GM18517 (cell line): ENCODE data around the gene PUS7L.
"Not testable (repeated sequence)": the region's sequence is repeated elsewhere in the genome, so short reads cannot be mapped to it uniquely, and the experiment has no call there.

Source experiments
- ATAC-seq: cut with Tn5 transposase; IDR thresholded peaks from one replicate; pipeline ENCODE4 v1.9.1; 2021; ENCODE audit warnings: mild to moderate bottlenecking, moderate library complexity; ENCODE audit not compliant: unreplicated experiment

The PUS7L gene

GRCh38 chr12:43750814-43751213 lies 7.8 kb downstream of the PUS7L start:
- no peak for ATAC-seq

GRCh38 chr12:43749016-43749415 lies 9.6 kb downstream of the PUS7L start:
- ATAC-seq: no peak

- no peak for ATAC-seq
These were observed 13.8 kb downstream of the PUS7L start for GRCh38 chr12:43744826-43745225.

DNA sequence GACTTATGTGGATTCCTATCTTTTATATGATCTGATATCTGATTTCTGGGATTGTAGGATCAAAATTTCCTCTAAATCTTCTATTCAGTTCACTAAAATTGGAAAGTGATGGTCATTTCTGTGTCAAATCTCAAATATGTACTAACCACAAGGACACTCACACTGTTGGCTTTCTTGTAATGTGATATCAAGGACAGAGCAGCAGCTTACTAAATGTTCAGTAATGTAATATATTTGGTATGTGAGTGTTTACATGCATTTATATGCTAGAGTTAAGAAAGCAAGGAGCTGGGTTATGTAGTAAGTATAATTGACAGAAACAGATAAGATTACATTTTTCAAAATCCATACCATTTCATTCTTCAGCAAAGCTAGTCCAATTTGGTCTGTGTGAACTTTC lies 16.5 kb downstream of the PUS7L start:
- no peak for ATAC-seq

GRCh38 chr12:43740511-43741100 lies 18.0 kb downstream of the PUS7L start:
- ATAC-seq: peak; percentile 59

- no peak for ATAC-seq
These were observed 20.9 kb downstream of the PUS7L start for GRCh38 chr12:43737646-43738045.

- ATAC-seq: no peak
These were observed 21.6 kb downstream of the PUS7L start for GRCh38 chr12:43736927-43737440.

- no peak for ATAC-seq
These were observed 24.9 kb downstream of the PUS7L start for GRCh38 chr12:43733687-43734086.

DNA sequence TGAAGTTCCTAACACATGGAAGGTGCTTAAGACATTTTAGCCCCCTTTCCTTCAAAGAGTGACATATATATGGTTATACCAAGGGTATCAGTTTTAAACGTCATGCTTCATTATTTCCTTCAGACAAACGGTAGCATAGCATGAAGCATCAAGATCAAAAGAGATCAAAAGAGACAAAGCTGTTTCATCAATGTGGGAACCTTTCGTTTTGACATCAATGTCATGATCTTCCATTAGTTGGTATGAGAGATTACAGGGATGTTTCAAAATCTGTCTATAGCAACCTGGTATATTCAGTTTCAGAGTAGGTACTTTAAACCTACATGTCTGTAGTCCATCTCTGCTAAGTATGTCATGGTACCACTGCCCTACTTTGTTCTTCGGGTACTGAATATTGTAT lies 28.3 kb downstream of the PUS7L start:
- ATAC-seq: no peak

- ATAC-seq: no peak
These were observed 29.9 kb downstream of the PUS7L start for GRCh38 chr12:43728698-43729097.

GRCh38 chr12:43728117-43728516 lies 30.5 kb downstream of the PUS7L start:
- no peak for ATAC-seq

GRCh38 chr12:43723134-43723533 lies 35.5 kb downstream of the PUS7L start:
- no peak for ATAC-seq

GRCh38 chr12:43722621-43723020 lies 36.0 kb downstream of the PUS7L start:
- no peak for ATAC-seq

GRCh38 chr12:43711348-43711747 lies 47.2 kb downstream of the PUS7L start:
- ATAC-seq: no peak

- ATAC-seq: not testable (repeated sequence)
These were observed 54.8 kb downstream of the PUS7L start for GRCh38 chr12:43703772-43704171.

DNA sequence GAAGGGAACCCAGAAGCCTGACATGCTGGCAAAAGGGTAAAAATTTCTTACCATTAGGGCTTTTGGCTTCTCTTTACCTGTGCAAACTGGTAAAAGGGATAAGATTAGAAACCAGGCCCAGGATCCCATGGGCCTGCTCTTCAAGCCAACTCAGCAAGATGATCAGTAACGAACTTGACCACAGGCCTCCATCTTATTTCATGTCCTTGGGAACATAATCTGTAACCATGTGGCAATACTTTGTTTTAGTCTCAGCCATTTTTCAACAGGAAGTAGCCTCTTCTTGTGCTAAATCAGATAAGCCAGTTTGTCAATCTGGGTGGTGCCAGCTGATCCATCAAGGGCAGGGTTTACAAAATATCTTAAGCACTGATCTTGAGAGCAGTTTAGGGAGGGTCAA lies 57.4 kb downstream of the PUS7L start:
- ATAC-seq: not testable (repeated sequence)

- no peak for ATAC-seq
These were observed 62.4 kb downstream of the PUS7L start for GRCh38 chr12:43696154-43696553.

DNA sequence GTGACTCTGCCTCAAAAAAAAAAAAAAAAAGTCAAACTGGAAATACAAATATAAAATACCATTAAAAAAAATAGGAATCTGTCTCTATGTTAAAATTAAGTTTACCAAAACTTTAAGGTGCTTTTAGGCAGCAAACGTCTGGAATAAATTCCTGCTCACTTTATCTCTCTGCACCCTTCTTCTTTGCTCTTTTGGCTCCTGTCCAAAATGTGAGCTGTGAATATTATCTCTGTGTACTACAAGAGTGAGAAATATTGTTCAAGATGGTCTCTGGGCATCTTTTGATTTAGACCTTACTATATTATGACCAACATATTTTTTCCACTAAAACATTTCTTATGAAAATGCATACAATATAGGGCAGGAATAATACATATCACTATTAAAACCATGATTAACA lies 63.7 kb downstream of the PUS7L start:
- ATAC-seq: no peak

DNA sequence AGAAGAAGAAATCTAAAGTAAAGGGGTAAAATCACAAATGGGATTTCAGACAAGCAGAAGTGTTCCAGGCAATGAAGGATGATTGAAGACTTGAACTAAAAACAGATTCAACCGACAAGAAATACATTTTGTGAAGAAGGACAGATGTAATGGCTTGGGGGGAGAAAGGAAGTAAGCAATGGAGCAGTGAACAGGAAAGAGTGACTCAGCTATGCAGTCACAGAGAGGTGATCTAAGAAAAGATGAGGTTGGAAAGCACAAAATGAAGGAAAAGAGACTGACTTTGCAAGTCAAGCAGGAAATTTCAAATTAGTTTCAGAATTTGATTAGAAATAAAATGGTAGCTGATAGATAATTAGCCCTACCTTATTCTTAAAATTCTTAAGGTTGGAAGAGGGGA lies 66.5 kb downstream of the PUS7L start:
- ATAC-seq: no peak

DNA sequence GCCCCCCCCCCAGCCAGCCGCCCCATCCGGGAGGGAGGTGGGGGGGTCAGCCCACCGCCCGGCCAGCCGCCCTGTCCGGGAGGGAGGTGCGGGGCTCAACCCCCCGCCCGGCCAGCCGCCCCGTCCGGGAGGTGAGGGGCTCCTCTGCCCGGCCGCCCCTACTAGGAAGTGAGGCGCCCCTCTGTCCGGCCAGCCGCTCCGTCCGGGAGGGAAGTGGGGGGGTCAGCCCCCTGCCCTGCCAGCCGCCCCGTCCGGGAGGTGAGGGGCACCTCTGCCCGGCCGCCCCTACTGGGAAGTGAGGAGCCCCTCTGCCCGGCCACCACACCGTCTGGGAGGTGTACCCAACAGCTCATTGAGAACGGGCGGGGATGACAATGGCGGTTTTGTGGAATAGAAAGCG lies 73.1 kb downstream of the PUS7L start:
- ATAC-seq: not testable (repeated sequence)

GRCh38 chr12:43676183-43676813 lies 82.3 kb downstream of the PUS7L start:
- ATAC-seq: peak; percentile 95

GRCh38 chr12:43675048-43675904 lies 83.3 kb downstream of the PUS7L start:
- no peak for ATAC-seq
